ENCODE results near the gene SLC9A8. TPM values are rescaled to one million over a fixed set of nuclear protein-coding genes. Genes with fewer than 3 reads are reported as not detected.
A peak's percentile ranks its signal among the peaks of the same experiment; 100 is the strongest.

Gene SLC9A8
- total and polyA plus RNA-seq, 9 of the 15 experiments (the other 6 are each of a cell fraction or from before 2014, with no cell fraction given): 0.56 to 9.7 (median 5.0) TPM

DNA sequence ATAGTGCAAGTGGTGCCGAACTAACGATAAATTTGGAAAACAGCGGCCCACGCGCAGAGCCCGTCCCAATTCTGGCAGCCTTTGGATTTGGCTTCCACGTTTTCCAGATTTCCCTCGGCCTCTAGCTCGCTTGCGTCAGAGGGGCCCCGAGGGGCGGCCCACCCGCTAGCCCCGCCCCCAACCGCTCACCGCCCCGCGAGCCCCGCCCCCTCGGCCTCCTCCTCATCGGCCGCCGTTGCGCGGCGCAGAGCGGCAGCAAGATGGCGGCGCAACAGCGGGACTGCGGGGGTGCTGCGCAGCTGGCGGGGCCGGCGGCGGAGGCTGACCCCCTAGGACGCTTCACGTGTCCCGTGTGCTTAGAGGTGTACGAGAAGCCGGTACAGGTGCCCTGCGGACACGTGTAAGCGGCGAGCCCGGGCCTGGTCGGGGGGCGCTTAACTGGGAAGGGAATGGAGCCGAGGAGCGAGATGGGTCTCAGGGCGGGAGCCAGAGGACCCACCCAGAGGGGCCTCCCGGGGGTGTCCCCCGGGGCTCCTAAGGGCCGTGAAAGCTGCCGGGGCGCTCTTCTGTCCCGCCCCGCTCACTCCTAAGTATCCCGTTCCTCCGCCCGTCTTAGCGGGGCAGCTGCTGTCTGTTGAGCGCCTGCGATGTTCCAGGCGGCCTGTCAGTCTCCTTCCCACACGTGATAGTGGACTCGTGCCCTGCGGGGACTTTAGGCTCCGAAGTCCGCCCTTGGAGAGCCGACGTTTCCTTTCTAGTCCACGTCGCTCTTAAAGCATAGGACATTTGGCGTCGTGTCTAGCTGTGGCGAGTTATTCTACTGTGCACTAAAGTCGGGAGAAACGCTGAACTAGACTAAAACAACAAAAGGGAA lies 123.8 kb downstream of the SLC9A8 start, which contains the start of gene RNF114 (continued):
- TF ChIP-seq MLX (CRISPR knock-in tag; conservative IDR thresholded peaks at IDR 0.05): 0 out of 4 replicates have a peak, but pooled peaks of 1 of the 2 experiments have one; percentile 30
- no peak for TF ChIP-seq NFE2L1 (tag; IDR thresholded peaks at IDR 0.05; ENCODE audit: borderline replicate concordance, low read depth)
- TF ChIP-seq, protein P1, sequence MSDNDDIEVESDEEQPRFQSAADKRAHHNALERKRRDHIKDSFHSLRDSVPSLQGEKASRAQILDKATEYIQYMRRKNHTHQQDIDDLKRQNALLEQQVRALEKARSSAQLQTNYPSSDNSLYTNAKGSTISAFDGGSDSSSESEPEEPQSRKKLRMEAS (CRISPR knock-in tag; IDR thresholded peaks at IDR 0.05): peak; percentile 67
- peak; percentile 95 for TF ChIP-seq POLR2G (IDR thresholded peaks at IDR 0.05; ENCODE audit: low read depth, low read length)
- no peak for TF ChIP-seq ESRRA (IDR thresholded peaks at IDR 0.05; ENCODE audit: borderline replicate concordance, low read depth)
- TF ChIP-seq, protein P2, sequence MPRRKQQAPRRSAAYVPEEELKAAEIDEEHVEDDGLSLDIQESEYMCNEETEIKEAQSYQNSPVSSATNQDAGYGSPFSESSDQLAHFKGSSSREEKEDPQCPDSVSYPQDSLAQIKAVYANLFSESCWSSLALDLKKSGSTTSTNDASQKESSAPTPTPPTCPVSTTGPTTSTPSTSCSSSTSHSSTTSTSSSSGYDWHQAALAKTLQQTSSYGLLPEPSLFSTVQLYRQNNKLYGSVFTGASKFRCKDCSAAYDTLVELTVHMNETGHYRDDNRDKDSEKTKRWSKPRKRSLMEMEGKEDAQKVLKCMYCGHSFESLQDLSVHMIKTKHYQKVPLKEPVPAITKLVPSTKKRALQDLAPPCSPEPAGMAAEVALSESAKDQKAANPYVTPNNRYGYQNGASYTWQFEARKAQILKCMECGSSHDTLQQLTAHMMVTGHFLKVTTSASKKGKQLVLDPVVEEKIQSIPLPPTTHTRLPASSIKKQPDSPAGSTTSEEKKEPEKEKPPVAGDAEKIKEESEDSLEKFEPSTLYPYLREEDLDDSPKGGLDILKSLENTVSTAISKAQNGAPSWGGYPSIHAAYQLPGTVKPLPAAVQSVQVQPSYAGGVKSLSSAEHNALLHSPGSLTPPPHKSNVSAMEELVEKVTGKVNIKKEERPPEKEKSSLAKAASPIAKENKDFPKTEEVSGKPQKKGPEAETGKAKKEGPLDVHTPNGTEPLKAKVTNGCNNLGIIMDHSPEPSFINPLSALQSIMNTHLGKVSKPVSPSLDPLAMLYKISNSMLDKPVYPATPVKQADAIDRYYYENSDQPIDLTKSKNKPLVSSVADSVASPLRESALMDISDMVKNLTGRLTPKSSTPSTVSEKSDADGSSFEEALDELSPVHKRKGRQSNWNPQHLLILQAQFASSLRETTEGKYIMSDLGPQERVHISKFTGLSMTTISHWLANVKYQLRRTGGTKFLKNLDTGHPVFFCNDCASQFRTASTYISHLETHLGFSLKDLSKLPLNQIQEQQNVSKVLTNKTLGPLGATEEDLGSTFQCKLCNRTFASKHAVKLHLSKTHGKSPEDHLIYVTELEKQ (CRISPR knock-in tag; IDR thresholded peaks at IDR 0.05): no peak
- peak; percentile 82 for TF ChIP-seq SAP30 (IDR thresholded peaks at IDR 0.05; ENCODE audit: borderline replicate concordance, insufficient read depth, low read depth, low read length, poor library complexity, severe bottlenecking)
- peak; percentile 90 for TF ChIP-seq SUPT5H (IDR thresholded peaks at IDR 0.05)
- no peak for TF ChIP-seq ZNF436 (CRISPR knock-in tag; IDR thresholded peaks at IDR 0.05)
- TF ChIP-seq ETS1 (conservative IDR thresholded peaks at IDR 0.05; ENCODE audit: control insufficient read depth, low read depth, low read length): peak; percentile 51; the same call in 1 of the 2 replicates
- TF ChIP-seq RB1 (IDR thresholded peaks at IDR 0.05; ENCODE audit: low read depth): peak; percentile 84; the same call in 1 of the 2 replicates
- TF ChIP-seq ZNF740 (CRISPR knock-in tag; IDR thresholded peaks at IDR 0.05): 0 out of 2 replicates have a peak, but pooled peaks have one; percentile 14
- TF ChIP-seq ZNF740 (tag; IDR thresholded peaks at IDR 0.05): no peak
- TF ChIP-seq HDAC1 (IDR thresholded peaks at IDR 0.05): peak in 1 of 2 experiments; percentile 85; a peak in 2 of 4 replicates
- peak; percentile 47; the same call in 1 of the 2 replicates for TF ChIP-seq GMEB1 (CRISPR knock-in tag; IDR thresholded peaks at IDR 0.05)
- no peak for TF ChIP-seq HLTF (IDR thresholded peaks at IDR 0.05)

Data from K562 (cell line).